ENCODE measurements around the gene DYNLT1. TPM values are rescaled to one million over a fixed set of nuclear protein-coding genes. Genes with fewer than 3 reads are reported as not detected.

The DYNLT1 gene
- total RNA-seq, 1 experiment from 2014 or later, result 105 TPM

DNA sequence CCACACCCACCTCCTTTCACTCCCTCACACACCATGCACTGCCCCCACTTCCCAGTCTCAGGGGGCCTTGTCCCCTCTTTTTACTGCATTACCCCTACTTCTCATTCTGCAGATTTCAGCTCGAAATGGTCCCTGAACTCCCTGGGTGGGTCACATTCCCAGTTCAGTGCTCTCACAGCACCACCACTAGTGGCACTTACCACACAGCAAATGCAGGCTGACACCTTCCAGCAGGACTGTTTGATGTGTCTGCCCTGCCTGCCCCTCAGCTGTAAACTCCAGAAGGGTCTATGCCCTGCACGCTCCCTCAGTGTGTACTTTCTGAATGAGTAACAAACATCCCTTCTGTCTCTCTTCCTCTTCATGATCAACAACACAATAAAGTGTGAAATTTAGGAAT is 4.0 kb downstream of the DYNLT1 start:
- no peaks in the 10 kb centered on the region for H3K9me3 ChIP-seq (ENCODE audit: insufficient read depth, low read depth)
- H3K4me1 ChIP-seq (replicated peaks; ENCODE audit: insufficient read depth), result peaks cover 30% of the 10 kb centered on the region
- H3K4me3 ChIP-seq, result no peak overlapping the region
- ChIA-PET CTCF (interaction anchor here (0.6 kb wide), 1 partner anchor 51 kb away, joined by 3 read pairs; no protein-coding TSS in a partner anchor), POLR2A (ENCODE audit: unreplicated experiment) (no interaction called here)
- H3F3A ChIP-seq (ENCODE audit: insufficient read depth, low read depth), result peaks cover 64% of the 10 kb centered on the region
- no peak overlapping the region for H2AFZ ChIP-seq
- intact Hi-C loops (cut with micrococcal nuclease; ENCODE audit: unreplicated experiment), result loop anchor here (10.0 kb wide), 3 partner anchors 214 to 876 kb away; no protein-coding TSS in a partner anchor
- no TSS peak for BruUV-seq (replicated peaks)
- H3K9me2 ChIP-seq (ENCODE audit: insufficient read depth), result no peaks in the 10 kb centered on the region
- H3K36me3 ChIP-seq (ENCODE audit: low read depth), result peaks cover 45% of the 10 kb centered on the region
- H3K4me2 ChIP-seq, result peak overlapping the region; percentile 89; the same call in 1 of the 2 replicates
- peaks cover 75% of the 10 kb centered on the region for H3K79me2 ChIP-seq (ENCODE audit: low read depth)
- DNase-seq, result no peak
- TF ChIP-seq, protein P1, sequence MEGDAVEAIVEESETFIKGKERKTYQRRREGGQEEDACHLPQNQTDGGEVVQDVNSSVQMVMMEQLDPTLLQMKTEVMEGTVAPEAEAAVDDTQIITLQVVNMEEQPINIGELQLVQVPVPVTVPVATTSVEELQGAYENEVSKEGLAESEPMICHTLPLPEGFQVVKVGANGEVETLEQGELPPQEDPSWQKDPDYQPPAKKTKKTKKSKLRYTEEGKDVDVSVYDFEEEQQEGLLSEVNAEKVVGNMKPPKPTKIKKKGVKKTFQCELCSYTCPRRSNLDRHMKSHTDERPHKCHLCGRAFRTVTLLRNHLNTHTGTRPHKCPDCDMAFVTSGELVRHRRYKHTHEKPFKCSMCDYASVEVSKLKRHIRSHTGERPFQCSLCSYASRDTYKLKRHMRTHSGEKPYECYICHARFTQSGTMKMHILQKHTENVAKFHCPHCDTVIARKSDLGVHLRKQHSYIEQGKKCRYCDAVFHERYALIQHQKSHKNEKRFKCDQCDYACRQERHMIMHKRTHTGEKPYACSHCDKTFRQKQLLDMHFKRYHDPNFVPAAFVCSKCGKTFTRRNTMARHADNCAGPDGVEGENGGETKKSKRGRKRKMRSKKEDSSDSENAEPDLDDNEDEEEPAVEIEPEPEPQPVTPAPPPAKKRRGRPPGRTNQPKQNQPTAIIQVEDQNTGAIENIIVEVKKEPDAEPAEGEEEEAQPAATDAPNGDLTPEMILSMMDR (conservative IDR thresholded peaks at IDR 0.05), result no peak
- H3K27me3 ChIP-seq (ENCODE audit: insufficient read depth, low read depth), result no peaks in the 10 kb centered on the region
- no peak overlapping the region for H3K27ac ChIP-seq
- H4K20me1 ChIP-seq (ENCODE audit: insufficient read depth), result peaks cover 25% of the 10 kb centered on the region

DNA sequence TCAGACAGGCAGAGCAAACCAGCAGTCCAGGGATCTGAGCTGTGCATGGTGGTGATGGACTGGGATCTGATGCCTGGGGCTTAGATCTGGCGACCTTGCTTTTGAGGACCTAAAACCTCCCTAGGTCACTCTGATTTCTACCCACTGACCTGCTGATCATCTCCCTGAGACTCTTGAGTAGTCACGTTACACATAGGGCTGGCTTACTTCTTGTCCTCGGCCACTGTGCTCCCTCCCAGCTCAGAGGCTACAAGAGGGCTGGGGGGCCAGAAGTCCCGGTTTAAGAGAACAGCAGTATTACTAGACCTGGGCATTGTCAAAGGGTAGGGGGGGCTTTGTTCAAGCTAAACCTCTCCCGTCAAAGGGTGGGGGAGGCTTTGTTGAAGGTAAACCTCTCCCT is 5.5 kb downstream of the DYNLT1 start:
- no peaks in the 10 kb centered on the region for H3K27me3 ChIP-seq (ENCODE audit: insufficient read depth, low read depth)
- H4K20me1 ChIP-seq (ENCODE audit: insufficient read depth), result peaks cover 36% of the 10 kb centered on the region
- intact Hi-C loops (cut with micrococcal nuclease; ENCODE audit: unreplicated experiment), result no loop called here
- no peak for DNase-seq
- H3K27ac ChIP-seq, result no peak overlapping the region
- no peaks in the 10 kb centered on the region for H3K9me3 ChIP-seq (ENCODE audit: insufficient read depth, low read depth)
- H3F3A ChIP-seq (ENCODE audit: insufficient read depth, low read depth), result peaks cover 72% of the 10 kb centered on the region
- POLR2A ChIA-PET (ENCODE audit: unreplicated experiment), result no interaction called here
- CTCF ChIA-PET, result no interaction called here
- H2AFZ ChIP-seq, result no peak overlapping the region
- peaks cover 29% of the 10 kb centered on the region for H3K4me1 ChIP-seq (replicated peaks; ENCODE audit: insufficient read depth)
- no peak overlapping the region for H3K4me3 ChIP-seq
- no peak overlapping the region for H3K4me2 ChIP-seq
- H3K79me2 ChIP-seq (ENCODE audit: low read depth), result peaks cover 67% of the 10 kb centered on the region
- H3K36me3 ChIP-seq (ENCODE audit: low read depth), result peaks cover 60% of the 10 kb centered on the region
- no peak for TF ChIP-seq EZH2 (IDR thresholded peaks at IDR 0.05; ENCODE audit: low read depth)
- TF ChIP-seq, protein P1 (conservative IDR thresholded peaks at IDR 0.05), result no peak
- no peaks in the 10 kb centered on the region for H3K9me2 ChIP-seq (ENCODE audit: insufficient read depth)
- BruUV-seq (replicated peaks), result no TSS peak

DNA sequence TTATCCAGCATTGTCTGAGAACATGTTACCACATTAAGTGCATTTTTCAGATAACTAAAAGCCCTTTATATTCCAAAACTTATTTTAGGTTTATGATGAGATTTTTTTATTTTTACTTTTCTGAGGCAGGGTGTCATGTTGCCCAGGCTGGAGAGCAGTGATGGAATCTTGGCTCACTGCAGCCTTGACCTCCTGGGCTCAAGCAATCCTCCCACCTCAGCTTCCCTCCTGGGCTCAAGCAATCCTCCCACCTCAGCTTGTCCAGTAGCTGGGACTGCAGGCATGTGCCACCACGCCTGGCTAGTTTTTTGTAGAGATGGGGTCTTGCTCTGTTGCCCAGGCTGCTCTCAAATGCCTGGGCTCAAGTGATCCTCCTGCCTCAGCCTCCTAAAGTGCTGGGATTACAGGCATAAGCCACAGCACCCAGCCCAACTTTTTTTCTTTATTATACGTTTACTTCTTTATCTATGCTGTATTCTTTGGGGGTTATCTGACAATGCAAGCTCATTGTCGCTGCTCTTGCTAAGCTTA is 6.2 kb downstream of the DYNLT1 start:
- no peak for DNase-seq
- no peak overlapping the region for H3K4me2 ChIP-seq
- BruUV-seq (replicated peaks), result no TSS peak
- H3F3A ChIP-seq (ENCODE audit: insufficient read depth, low read depth), result peaks cover 75% of the 10 kb centered on the region
- no peak overlapping the region; the same call in 1 of the 2 replicates for H3K27ac ChIP-seq
- H2AFZ ChIP-seq, result no peak overlapping the region
- H3K27me3 ChIP-seq (ENCODE audit: insufficient read depth, low read depth), result no peaks in the 10 kb centered on the region
- TF ChIP-seq, protein P1 (conservative IDR thresholded peaks at IDR 0.05), result no peak
- TF ChIP-seq EZH2 (IDR thresholded peaks at IDR 0.05; ENCODE audit: low read depth), result no peak
- CTCF ChIA-PET, result no interaction called here
- peaks cover 29% of the 10 kb centered on the region for H3K4me1 ChIP-seq (replicated peaks; ENCODE audit: insufficient read depth)
- no peaks in the 10 kb centered on the region for H3K9me3 ChIP-seq (ENCODE audit: insufficient read depth, low read depth)
- peaks cover 67% of the 10 kb centered on the region for H3K36me3 ChIP-seq (ENCODE audit: low read depth)
- no peak overlapping the region for H3K4me3 ChIP-seq
- H4K20me1 ChIP-seq (ENCODE audit: insufficient read depth), result peaks cover 36% of the 10 kb centered on the region
- peaks cover 62% of the 10 kb centered on the region for H3K79me2 ChIP-seq (ENCODE audit: low read depth)
- intact Hi-C loops (cut with micrococcal nuclease; ENCODE audit: unreplicated experiment), result no loop called here
- POLR2A ChIA-PET (ENCODE audit: unreplicated experiment), result no interaction called here
- H3K9me2 ChIP-seq (ENCODE audit: insufficient read depth), result no peaks in the 10 kb centered on the region

Data from PC-9 (cell line).